MM.1S (cell line): ENCODE results near the gene GREB1.

Source experiments
- EZH2phosphoT487 ChIP-seq: fragments of 300-600 bp; sonication (generic); IDR thresholded peaks from 2 replicates; pipeline ENCODE4 v1.6.1; 2018; ENCODE audit warnings: antibody characterized with exemption, low read length
- TF ChIP-seq, protein P1 (sequence below): fragments of 300-600 bp; sonication (generic); IDR thresholded peaks from 2 replicates; pipeline ENCODE4 v1.5.1; 2016; ENCODE audit warnings: antibody characterized with exemption, low read length, mixed read lengths

DNA sequence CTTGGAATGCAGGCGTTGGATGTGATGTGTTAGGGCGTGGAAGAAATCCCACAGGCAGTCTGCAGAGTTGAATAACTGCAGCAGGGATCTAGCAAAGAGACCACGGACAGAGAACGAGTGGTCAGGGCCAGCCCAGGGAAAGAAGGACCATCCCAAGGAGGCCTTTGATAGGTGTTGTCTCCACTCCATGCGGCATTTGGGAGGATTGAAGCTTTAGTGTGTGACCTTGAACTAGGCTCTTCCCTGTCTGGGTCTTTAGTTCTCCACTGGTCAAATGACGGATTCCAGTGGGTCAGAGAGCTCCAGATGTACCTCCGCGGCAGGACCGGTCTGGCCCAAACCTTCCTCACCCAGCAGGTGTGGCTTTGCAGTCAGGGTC lies 18.4 kb downstream of the GREB1 start:
- TF ChIP-seq, protein P1, sequence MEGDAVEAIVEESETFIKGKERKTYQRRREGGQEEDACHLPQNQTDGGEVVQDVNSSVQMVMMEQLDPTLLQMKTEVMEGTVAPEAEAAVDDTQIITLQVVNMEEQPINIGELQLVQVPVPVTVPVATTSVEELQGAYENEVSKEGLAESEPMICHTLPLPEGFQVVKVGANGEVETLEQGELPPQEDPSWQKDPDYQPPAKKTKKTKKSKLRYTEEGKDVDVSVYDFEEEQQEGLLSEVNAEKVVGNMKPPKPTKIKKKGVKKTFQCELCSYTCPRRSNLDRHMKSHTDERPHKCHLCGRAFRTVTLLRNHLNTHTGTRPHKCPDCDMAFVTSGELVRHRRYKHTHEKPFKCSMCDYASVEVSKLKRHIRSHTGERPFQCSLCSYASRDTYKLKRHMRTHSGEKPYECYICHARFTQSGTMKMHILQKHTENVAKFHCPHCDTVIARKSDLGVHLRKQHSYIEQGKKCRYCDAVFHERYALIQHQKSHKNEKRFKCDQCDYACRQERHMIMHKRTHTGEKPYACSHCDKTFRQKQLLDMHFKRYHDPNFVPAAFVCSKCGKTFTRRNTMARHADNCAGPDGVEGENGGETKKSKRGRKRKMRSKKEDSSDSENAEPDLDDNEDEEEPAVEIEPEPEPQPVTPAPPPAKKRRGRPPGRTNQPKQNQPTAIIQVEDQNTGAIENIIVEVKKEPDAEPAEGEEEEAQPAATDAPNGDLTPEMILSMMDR: no peak
- no peak for TF ChIP-seq EZH2phosphoT487
